Heart left ventricle (tissue), 13 donors: ENCODE measurements around the gene CDC42EP1.

Experiments
- CTCF ChIP-seq, 12 donors: fragments of 200-600 bp; sonication (generic) in 4 of 12; IDR thresholded peaks; one replicate each; pipeline versions ENCODE4 v1.5.0 to v1.8.0; 2018 to 2022; ENCODE audit warnings: antibody characterized with exemption in 12 of 12, mild to moderate bottlenecking in 5 of 12
- POLR2A ChIP-seq, 2 donors: fragments of 450-650 bp; IDR thresholded peaks; one replicate each; pipeline ENCODE4 v1.6.1; 2017; ENCODE audit warnings: antibody characterized with exemption in 2 of 2, mild to moderate bottlenecking in 2 of 2, moderate library complexity in 2 of 2
- donor health status: ischemic (EF 13 %, LVEDD 7.1; RV severe dilation, severe dysfunction).
- donor health status: DM: no; HTN: yes; CAD: no.
- donor health status: DM: no; HTN: no; CAD: no.
- donor health status: ischemic (EF 25% LVEDD 6.9; RV normal size, moderate dysfunction).
- donor health status: ischemic (EF 25% LVEDD 5.7; RV mildly dilated, moderate dysfunction).
- donor health status: ischemic (EF 35%, LVEDD 5.7; RV mildly dilated, moderate dysfunction).
- donor health status: nonischemic (EF 11% LVEDD 7.7; RV severe dilation, severe dysfunction).
- donor health status: DM: yes; HTN: yes; CAD: no.
- donor health status: PGD.
- donor health status: ischemic (EF 29% LVEDD 5.4; RV normal size, mild dysfunction).
- donor health status: nonischemic (EF 23%, LVEDD 6.1; RV moderate dilation, normal function).

DNA sequence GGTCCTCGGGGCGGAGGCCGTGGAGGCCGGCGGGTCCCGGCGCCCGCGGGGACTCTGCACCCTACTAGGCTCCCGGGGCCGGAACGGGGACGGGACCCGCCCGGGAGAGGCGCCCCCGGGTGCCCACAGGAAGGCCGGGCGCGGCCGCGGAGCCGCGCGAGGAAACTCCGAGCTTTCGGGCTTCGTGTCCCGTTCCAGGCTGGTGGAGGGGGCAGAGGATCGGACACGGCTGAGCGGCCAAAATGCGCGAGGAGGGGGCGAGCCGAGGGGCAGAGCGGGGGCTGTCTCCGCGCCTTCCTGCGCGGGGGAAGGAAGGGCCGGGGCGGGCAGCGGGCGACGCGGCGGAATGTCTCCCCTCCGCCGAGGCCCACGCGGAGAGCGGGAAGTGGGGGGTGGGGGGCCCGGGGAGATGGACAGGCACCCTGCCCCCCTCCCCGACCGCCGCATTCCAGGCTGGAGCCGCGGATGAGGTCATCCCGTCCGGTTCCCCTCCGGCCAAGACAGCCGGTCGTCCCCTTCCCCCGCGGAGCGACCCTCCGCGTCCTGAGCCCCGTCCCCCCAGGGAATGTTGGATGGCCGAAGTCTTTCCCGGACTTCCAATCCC lies 430 bp downstream of the CDC42EP1 start:
- TF ChIP-seq POLR2A (IDR thresholded peaks at IDR 0.05), result no peak
- TF ChIP-seq CTCF (IDR thresholded peaks at IDR 0.05), result no peak
